Osteocyte (in vitro differentiated cells): Measurements from ENCODE around the gene HBA2. TPM values are rescaled to one million over a fixed set of nuclear protein-coding genes. Genes with fewer than 3 reads are reported as not detected.
A peak's percentile ranks its signal among the peaks of the same experiment; 100 is the strongest.
"Not testable (repeated sequence)": the region's sequence is repeated elsewhere in the genome, so short reads cannot be mapped to it uniquely, and the experiment has no call there.

Source experiments
- DNase-seq: peaks from one replicate; pipeline ENCODE4 v3.0.0; 2021; ENCODE audit warnings: mixed read lengths; ENCODE audit not compliant: unreplicated experiment; ENCODE audit errors: extremely low spot score
- H3K27ac Mint-ChIP-seq: one replicate; pipeline ENCODE4 v1.8.0; 2021; ENCODE audit warnings: mild to moderate bottlenecking, mixed read lengths; ENCODE audit not compliant: unreplicated experiment
- H3K27me3 Mint-ChIP-seq: one replicate; pipeline ENCODE4 v1.8.0; 2021; ENCODE audit warnings: mixed read lengths; ENCODE audit not compliant: unreplicated experiment
- H3K36me3 Mint-ChIP-seq: one replicate; pipeline ENCODE4 v1.8.0; 2021; ENCODE audit warnings: mixed read lengths; ENCODE audit not compliant: unreplicated experiment
- H3K4me1 Mint-ChIP-seq: one replicate; pipeline ENCODE4 v1.8.0; 2021; ENCODE audit warnings: mixed read lengths; ENCODE audit not compliant: unreplicated experiment
- H3K4me3 Mint-ChIP-seq: one replicate; pipeline ENCODE4 v1.8.0; 2021; ENCODE audit warnings: mild to moderate bottlenecking, moderate library complexity, mixed read lengths; ENCODE audit not compliant: unreplicated experiment
- H3K9me3 Mint-ChIP-seq: one replicate; pipeline ENCODE4 v1.8.0; 2021; ENCODE audit warnings: mixed read lengths; ENCODE audit not compliant: unreplicated experiment
- CTCF ChIP-seq: fragments of 200-600 bp; sonication (generic); IDR thresholded peaks from 2 replicates; pipeline ENCODE4 v1.5.0; 2021; ENCODE audit warnings: antibody characterized with exemption, mild to moderate bottlenecking, moderate library complexity
- total RNA-seq: library from RNA; stranded (reverse); gene quantifications from 2 replicates; pipeline ENCODE4 v1.2.1, GENCODE V29; 2021

HBA2 gene
- total RNA-seq, 1 donor from 2014 or later: not detected

- H3K4me3 Mint-ChIP-seq: no peak overlapping the region
- no peaks in the 10 kb centered on the region for H3K9me3 Mint-ChIP-seq
- no peaks in the 10 kb centered on the region for H3K36me3 Mint-ChIP-seq
- TF ChIP-seq CTCF: no peak
- DNase-seq: no peak
- no peak overlapping the region for H3K27ac Mint-ChIP-seq
- peaks cover 10% of the 10 kb centered on the region for H3K4me1 Mint-ChIP-seq
- H3K27me3 Mint-ChIP-seq: peaks cover 7% of the 10 kb centered on the region
Observed at GRCh38 chr16:143456-143855, 29.2 kb upstream of the HBA2 start.

GRCh38 chr16:144797-145252, 27.9 kb upstream of the HBA2 start:
- no peak overlapping the region for H3K27ac Mint-ChIP-seq
- DNase-seq: no peak
- peaks cover 7% of the 10 kb centered on the region for H3K27me3 Mint-ChIP-seq

GRCh38 chr16:146646-147045, 26.0 kb upstream of the HBA2 start:
- no peaks in the 10 kb centered on the region for H3K9me3 Mint-ChIP-seq
- no peak for DNase-seq
- no peak overlapping the region for H3K27ac Mint-ChIP-seq
- TF ChIP-seq CTCF: no peak
- H3K4me3 Mint-ChIP-seq: no peak overlapping the region
- H3K36me3 Mint-ChIP-seq: no peaks in the 10 kb centered on the region
- peaks cover 16% of the 10 kb centered on the region for H3K4me1 Mint-ChIP-seq
- H3K27me3 Mint-ChIP-seq: peaks cover 10% of the 10 kb centered on the region

More at GRCh38 chr16:144797-145252, 27.9 kb upstream of the HBA2 start:
- Mint-ChIP-seq H3K4me3 (no peak overlapping the region), H3K36me3 (no peaks in the 10 kb centered on the region), H3K9me3 (no peaks in the 10 kb centered on the region), H3K4me1 (peaks cover 16% of the 10 kb centered on the region)
- TF ChIP-seq CTCF: no peak

GRCh38 chr16:149024-149660, 23.5 kb upstream of the HBA2 start:
- Mint-ChIP-seq H3K27ac (peak overlapping the region; percentile 0), H3K36me3 (no peaks in the 10 kb centered on the region), H3K27me3 (peaks cover 7% of the 10 kb centered on the region), H3K9me3 (no peaks in the 10 kb centered on the region), H3K4me3 (no peak overlapping the region), H3K4me1 (peaks cover 16% of the 10 kb centered on the region)
- TF ChIP-seq CTCF: no peak
- no peak for DNase-seq

- H3K4me1 Mint-ChIP-seq: peaks cover 21% of the 10 kb centered on the region
- no peaks in the 10 kb centered on the region for H3K36me3 Mint-ChIP-seq
- H3K27ac Mint-ChIP-seq: no peak within 1 kb of the TSS
- no peak for TF ChIP-seq CTCF
- H3K9me3 Mint-ChIP-seq: no peaks in the 10 kb centered on the region
- no peak for DNase-seq
- H3K4me3 Mint-ChIP-seq: no peak within 1 kb of the TSS
- H3K27me3 Mint-ChIP-seq: peaks cover 10% of the 10 kb centered on the region
Observed at GRCh38 chr16:152141-153128, 20.2 kb upstream of the HBA2 start, which contains the start of gene HBZ. Gene HBZ (plus strand): TSS chr16:152644. CDS start chr16:152910, 266 bp downstream.

- H3K27ac Mint-ChIP-seq, H3K4me3 Mint-ChIP-seq, H3K9me3 Mint-ChIP-seq, DNase-seq, H3K36me3 Mint-ChIP-seq: not testable (repeated sequence)
- peaks cover 17% of the 10 kb centered on the region for H3K27me3 Mint-ChIP-seq
- peaks cover 21% of the 10 kb centered on the region for H3K4me1 Mint-ChIP-seq
Observed at GRCh38 chr16:153129-153521, 19.6 kb upstream of the HBA2 start.

- H3K27me3 Mint-ChIP-seq: peaks cover 20% of the 10 kb centered on the region
- not testable (repeated sequence) for H3K4me3 Mint-ChIP-seq, H3K27ac Mint-ChIP-seq, H3K9me3 Mint-ChIP-seq, DNase-seq, H3K36me3 Mint-ChIP-seq
- H3K4me1 Mint-ChIP-seq: peaks cover 16% of the 10 kb centered on the region
Observed at GRCh38 chr16:153550-154216, 19.0 kb upstream of the HBA2 start.
